Body of pancreas (tissue), 4 donors: ENCODE results near the gene TMEM106C. TPM values are rescaled to one million over a fixed set of nuclear protein-coding genes. Genes with fewer than 3 reads are reported as not detected.

ENCODE experiments used
- ATAC-seq: fragments of 150-250 bp; one replicate; pipeline ENCODE4 v1.9.1; 2016
- DNase-seq, 4 donors: peaks; one replicate each; pipeline ENCODE4 v3.0.0-alpha.2; 2019
- H3K27ac ChIP-seq, 4 donors: fragments of 200-600 bp; sonication (generic); 1 replicate in 3 of 4; 2 replicates in 1 of 4; pipeline versions ENCODE4 v1.5.1 to v1.6.1; 2016 to 2019; ENCODE audit warnings: mild to moderate bottlenecking in 1 of 4, mixed read lengths in 1 of 4, moderate library complexity in 1 of 4
- H3K27me3 ChIP-seq, 2 donors: fragments of 200-600 bp; sonication (generic); one replicate each; pipeline ENCODE4 v1.6.0; 2016; ENCODE audit warnings: mild to moderate bottlenecking in 1 of 2
- H3K36me3 ChIP-seq, 2 donors: fragments of 200-600 bp; sonication (generic); replicated peaks in 1 of 2; 2 replicates each; pipeline ENCODE4 v1.5.1; 2016; ENCODE audit warnings: low read depth in 2 of 2; ENCODE audit not compliant: insufficient read depth in 1 of 2
- H3K4me1 ChIP-seq: fragments of 200-600 bp; sonication (generic); one replicate; pipeline ENCODE4 v1.6.0; 2016
- H3K4me3 ChIP-seq, 2 donors: fragments of 200-600 bp; sonication (generic); 1 replicate in 1 of 2; 2 replicates in 1 of 2; pipeline ENCODE4 v1.5.1; 2016 to 2019
- H3K9me3 ChIP-seq, 3 donors: fragments of 200-600 bp; sonication (generic); 1 replicate in 2 of 3; 2 replicates in 1 of 3; pipeline ENCODE4 v1.5.1; 2016
- POLR2A ChIP-seq, 3 donors: fragments of 450-650 bp; IDR thresholded peaks; one replicate each; pipeline ENCODE4 v1.6.1; 2016; ENCODE audit warnings: antibody characterized with exemption in 3 of 3, mild to moderate bottlenecking in 2 of 3
- WGBS, 2 donors: methylation state at CpG; one replicate each; pipeline ENCODE4 v1.1.5; 2017; 5-methylcytosine and 5-hydroxymethylcytosine counted together
- intact Hi-C: fragments of 100-400 bp; cut with DNase I; formaldehyde crosslinking; loops from one replicate; pipeline ENCODE4 v1.15.1; 2023
- total RNA-seq, 2 donors: library from RNA; depleted of rRNA; stranded (reverse); fragments of >200 nt; gene quantifications; one replicate each; pipeline ENCODE4 v1.1.0, GENCODE V29; 2016
- TF ChIP-seq, protein P1 (sequence below), 7 experiments: fragments of 450-650 bp in 4 of 7; fragments of 200-600 bp in 3 of 7; sonication (generic) in 3 of 7; IDR thresholded peaks; one replicate each; pipeline ENCODE4 v1.5.1; 2016 to 2019; ENCODE audit warnings: antibody characterized with exemption in 7 of 7

The TMEM106C gene
- total RNA-seq, 2 donors from 2014 or later, result 38.2 to 47.0 TPM

DNA sequence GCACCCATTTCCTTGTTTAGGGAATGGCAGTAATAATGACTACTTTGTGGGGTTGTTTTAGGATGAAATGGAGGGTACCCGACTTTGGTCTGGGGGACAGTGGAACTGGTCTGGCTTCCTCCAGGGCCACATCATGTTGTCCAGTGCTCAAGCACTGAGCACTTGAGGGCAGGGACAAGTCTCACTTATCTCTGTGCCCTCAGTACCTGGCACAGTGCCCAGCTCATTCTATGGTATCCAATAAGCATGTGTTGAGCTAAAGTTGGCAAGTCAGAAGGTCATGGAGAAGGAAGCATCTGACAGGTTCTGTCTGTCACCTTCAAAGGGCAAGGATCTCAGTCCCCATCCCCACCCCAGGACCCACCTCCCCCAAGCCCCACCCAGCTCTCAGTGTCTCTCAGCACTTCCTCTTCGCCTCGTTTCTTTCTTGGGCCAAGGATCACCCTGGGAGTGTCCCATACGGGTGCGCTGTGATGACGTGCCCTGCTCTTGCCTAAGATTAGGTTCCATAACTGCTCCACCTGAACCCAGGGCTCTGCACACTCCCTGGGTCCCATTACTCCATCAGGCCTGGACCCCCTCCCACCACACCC, 24.3 kb upstream of the TMEM106C start:
- Histone ChIP-seq H3K9me3 (no peaks in the 10 kb centered on the region), H3K27ac (no peak overlapping the region), H3K36me3 (no peaks in the 10 kb centered on the region), H3K4me3 (no peak overlapping the region), H3K27me3 (no peaks in the 10 kb centered on the region), H3K4me1 (peaks cover 7% of the 10 kb centered on the region)
- 70 to 80% methylated on average over 4 to 6 of the region's 6 CpGs for WGBS, 2 donors
- TF ChIP-seq POLR2A (IDR thresholded peaks at IDR 0.05), result no peak
- intact Hi-C loops, result no loop called here
- DNase-seq, result peak in 1 of 4 donors; percentile 44
- no peak for ATAC-seq

DNA sequence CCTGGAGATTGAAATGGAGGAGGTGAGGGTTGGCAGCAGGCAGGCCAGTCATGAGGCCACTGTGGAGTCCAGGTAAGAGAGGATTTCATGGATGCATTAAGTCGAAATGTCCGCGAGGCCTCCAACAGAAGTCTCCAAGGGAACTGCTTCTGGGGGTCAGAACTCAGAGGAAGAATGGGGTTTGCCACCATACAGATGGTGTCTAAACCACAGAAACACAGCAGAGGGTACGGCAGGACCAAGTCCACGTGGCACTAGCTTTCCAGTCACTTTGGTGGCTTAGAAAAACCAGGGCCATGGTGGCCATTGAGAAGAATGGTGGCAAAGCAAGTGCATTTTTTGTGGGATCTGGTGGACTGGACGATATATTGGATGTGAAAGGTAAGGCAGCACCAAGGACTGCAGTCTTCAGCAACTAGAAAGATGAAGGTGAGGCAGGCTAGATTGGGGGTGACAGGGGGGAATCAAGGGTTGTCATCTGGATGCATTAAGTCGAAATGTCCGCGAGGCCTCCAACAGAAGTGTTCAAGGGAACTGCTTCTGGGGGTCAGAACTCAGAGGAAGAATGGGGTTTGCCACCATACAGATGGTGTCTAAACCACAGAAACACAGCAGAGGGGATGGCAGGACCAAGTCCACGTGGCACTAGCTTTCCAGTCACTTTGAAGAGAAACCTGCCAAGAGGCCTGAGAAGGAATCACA, 22.5 kb upstream of the TMEM106C start:
- TF ChIP-seq, protein P1, sequence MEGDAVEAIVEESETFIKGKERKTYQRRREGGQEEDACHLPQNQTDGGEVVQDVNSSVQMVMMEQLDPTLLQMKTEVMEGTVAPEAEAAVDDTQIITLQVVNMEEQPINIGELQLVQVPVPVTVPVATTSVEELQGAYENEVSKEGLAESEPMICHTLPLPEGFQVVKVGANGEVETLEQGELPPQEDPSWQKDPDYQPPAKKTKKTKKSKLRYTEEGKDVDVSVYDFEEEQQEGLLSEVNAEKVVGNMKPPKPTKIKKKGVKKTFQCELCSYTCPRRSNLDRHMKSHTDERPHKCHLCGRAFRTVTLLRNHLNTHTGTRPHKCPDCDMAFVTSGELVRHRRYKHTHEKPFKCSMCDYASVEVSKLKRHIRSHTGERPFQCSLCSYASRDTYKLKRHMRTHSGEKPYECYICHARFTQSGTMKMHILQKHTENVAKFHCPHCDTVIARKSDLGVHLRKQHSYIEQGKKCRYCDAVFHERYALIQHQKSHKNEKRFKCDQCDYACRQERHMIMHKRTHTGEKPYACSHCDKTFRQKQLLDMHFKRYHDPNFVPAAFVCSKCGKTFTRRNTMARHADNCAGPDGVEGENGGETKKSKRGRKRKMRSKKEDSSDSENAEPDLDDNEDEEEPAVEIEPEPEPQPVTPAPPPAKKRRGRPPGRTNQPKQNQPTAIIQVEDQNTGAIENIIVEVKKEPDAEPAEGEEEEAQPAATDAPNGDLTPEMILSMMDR (IDR thresholded peaks at IDR 0.05), result no peak
- no peak for TF ChIP-seq POLR2A (IDR thresholded peaks at IDR 0.05)
- H3K9me3 ChIP-seq, result no peaks in the 10 kb centered on the region
- no peaks in the 10 kb centered on the region for H3K27me3 ChIP-seq
- peaks cover 7% of the 10 kb centered on the region for H3K4me1 ChIP-seq
- 84 to 90% methylated on average over 10 of the region's 10 CpGs for WGBS, 2 donors
- no peaks in the 10 kb centered on the region for H3K36me3 ChIP-seq
- DNase-seq, result no peak
- intact Hi-C loops, result no loop called here
- no peak for ATAC-seq
- H3K27ac ChIP-seq, result no peak overlapping the region
- no peak overlapping the region for H3K4me3 ChIP-seq

DNA sequence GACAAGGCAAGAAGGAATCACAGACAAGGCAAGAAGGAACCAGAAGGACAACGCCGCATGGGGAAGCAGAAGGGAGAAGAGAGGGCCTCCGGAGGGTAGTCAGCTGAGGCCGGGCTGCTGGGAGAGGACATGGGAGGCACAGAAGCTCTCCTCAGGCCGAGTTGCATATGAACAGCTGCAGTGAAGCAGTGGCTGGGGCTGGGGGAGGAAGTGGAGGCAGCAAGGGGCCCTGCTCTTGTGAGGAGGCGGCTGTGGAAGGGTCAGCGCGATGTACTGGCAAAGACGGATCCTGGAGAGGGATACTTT, 22.0 kb upstream of the TMEM106C start:
- no peak for DNase-seq
- Histone ChIP-seq H3K27ac (no peak overlapping the region), H3K4me3 (no peak overlapping the region), H3K4me1 (peaks cover 7% of the 10 kb centered on the region), H3K9me3 (no peaks in the 10 kb centered on the region), H3K27me3 (no peaks in the 10 kb centered on the region), H3K36me3 (no peaks in the 10 kb centered on the region)
- 86 to 92% methylated on average over 9 of the region's 9 CpGs for WGBS, 2 donors
- intact Hi-C loops, result no loop called here
- no peak for ATAC-seq
- no peak for TF ChIP-seq POLR2A (IDR thresholded peaks at IDR 0.05)
- TF ChIP-seq, protein P1 (IDR thresholded peaks at IDR 0.05), result no peak

DNA sequence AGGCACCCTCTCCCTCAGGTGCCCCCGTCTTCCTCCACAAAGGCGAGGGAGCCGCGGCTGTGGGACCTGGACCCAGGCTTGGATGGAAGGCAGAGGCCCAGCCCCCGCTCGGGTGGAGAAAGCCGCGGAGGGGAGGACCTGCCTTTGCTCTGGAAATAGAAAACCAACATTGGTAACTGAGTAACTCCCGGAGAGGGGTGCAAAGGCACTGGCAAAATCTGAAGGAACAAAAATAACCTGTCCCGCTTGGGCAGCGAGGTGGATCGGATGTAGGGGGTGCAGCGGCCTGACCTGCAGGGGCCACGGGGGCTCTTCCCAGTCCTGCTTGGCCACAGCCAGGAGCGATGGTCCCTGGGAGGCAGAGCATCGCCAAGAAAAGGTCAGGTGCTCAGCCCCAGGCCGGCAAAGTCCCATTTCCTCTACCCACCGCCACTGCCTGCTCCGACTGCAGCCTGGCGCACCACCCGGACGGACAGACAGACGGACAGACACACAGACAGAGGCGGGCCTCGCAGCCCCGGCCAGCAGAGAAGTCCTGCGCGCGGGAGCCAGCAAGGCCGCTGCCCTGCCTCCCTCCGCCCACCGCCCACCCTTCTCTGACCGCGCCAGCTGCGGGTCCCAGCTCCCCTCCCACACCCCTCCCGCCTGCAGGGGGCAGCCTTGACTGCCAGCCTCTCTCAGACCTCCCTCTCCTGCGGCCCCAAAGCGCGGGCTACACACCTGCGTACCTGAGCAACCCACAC, 21.4 kb upstream of the TMEM106C start:
- DNase-seq (peak; percentile 9 to 47 (median 36)), ATAC-seq (no peak)
- 24 to 35% methylated on average over 28 to 40 of the region's 40 CpGs for WGBS, 2 donors
- H3K9me3 ChIP-seq, result no peaks in the 10 kb centered on the region
- no peaks in the 10 kb centered on the region for H3K36me3 ChIP-seq
- H3K4me1 ChIP-seq, result peaks cover 7% of the 10 kb centered on the region
- TF ChIP-seq, protein P1 (IDR thresholded peaks at IDR 0.05), result peak in 5 of 7 experiments; percentile 8 to 31 (median 21)
- no peak for TF ChIP-seq POLR2A (IDR thresholded peaks at IDR 0.05)
- H3K4me3 ChIP-seq, result no peak overlapping the region
- no peaks in the 10 kb centered on the region for H3K27me3 ChIP-seq
- intact Hi-C loops, result no loop called here
- no peak overlapping the region for H3K27ac ChIP-seq

DNA sequence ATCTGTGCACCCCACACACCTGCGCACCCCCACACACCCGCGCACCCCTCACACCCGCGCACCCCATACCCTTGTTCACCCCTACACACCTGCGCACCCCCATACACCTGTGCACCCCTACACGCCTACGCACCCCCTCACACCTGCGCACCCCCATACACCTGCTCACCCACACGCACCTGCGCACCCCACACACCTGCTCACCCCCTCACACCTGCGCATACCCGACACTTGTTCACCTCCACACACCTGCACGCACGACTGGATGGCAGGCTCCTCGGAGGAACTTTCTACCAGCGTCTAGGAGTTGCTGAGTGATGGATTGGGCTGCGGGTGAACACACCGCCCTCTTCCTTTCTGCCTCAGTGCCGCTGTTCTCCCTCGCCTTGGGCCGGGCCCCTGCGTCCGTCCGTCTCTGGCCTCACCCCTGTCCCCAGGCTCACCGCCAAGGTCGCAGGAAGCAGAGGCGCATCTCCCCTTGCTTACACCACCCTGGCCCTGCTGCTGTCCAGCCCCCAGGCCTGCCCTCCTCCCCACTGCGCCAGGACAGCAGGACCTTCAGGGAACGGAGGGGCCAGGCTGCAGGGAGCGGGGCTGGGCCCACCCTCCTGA, 20.7 kb upstream of the TMEM106C start:
- no peak for ATAC-seq
- TF ChIP-seq, protein P1 (IDR thresholded peaks at IDR 0.05), result no peak
- no peak for TF ChIP-seq POLR2A (IDR thresholded peaks at IDR 0.05)
- no peak overlapping the region for H3K4me3 ChIP-seq
- DNase-seq, result no peak
- no peaks in the 10 kb centered on the region for H3K9me3 ChIP-seq
- no peaks in the 10 kb centered on the region for H3K27me3 ChIP-seq
- peaks cover 7% of the 10 kb centered on the region for H3K4me1 ChIP-seq
- no peak overlapping the region for H3K27ac ChIP-seq
- intact Hi-C loops, result no loop called here
- 51 to 59% methylated on average over 29 to 31 of the region's 31 CpGs for WGBS, 2 donors
- H3K36me3 ChIP-seq, result no peaks in the 10 kb centered on the region
